HG03064 (cell line): ENCODE measurements around the gene HTR3C.

Experiments
- ATAC-seq: cut with Tn5 transposase; IDR thresholded peaks from one replicate; pipeline ENCODE4 v1.9.1; 2021; ENCODE audit warnings: low read depth; ENCODE audit not compliant: unreplicated experiment

Gene HTR3C

GRCh38 chr3:184082465-184082864 is 29.6 kb downstream of the HTR3C start:
- no peak for ATAC-seq

GRCh38 chr3:184085389-184085852 is 32.6 kb downstream of the HTR3C start:
- ATAC-seq = no peak

GRCh38 chr3:184092199-184092598 is 39.4 kb downstream of the HTR3C start:
- no peak for ATAC-seq

GRCh38 chr3:184096811-184097383 is 44.0 kb downstream of the HTR3C start, which contains the start of gene HTR3E:
HTR3E (plus strand) TSS chr3:184097064; CDS start chr3:184097530, 466 bp downstream.
- ATAC-seq = no peak

DNA sequence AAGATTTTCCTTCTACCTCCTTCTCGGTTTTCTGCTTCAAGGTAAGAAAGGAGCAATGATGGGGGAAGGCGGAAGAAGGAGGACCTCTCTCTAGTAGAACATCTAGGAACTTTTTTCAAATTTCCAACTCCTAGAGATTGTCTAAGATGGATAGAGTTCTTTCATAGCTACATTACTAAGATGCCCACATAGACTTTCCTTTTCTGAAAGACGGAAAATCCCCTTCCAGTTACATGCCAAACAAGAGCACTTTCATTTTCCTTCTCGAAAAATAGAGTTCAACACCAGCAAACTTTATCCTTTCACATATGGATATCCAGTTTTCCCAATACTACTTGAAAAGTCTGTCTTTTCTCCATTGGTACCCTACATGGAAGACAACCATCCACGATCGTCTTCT is 44.7 kb downstream of the HTR3C start:
- ATAC-seq = no peak

- no peak for ATAC-seq
Measured at GRCh38 chr3:184099806-184100686, 47.2 kb downstream of the HTR3C start.
